Astrocyte (in vitro differentiated cells and primary cell): ENCODE results near the gene CENPS. TPM values are rescaled to one million over a fixed set of nuclear protein-coding genes. Genes with fewer than 3 reads are reported as not detected.

ENCODE experiments used
- DNase-seq: peaks from one replicate; pipeline ENCODE4 v3.0.0-alpha.2; 2010; ENCODE audit warnings: low read depth
- FAIRE-seq: peaks from 2 replicates; lab custom pipeline; 2011; peaks lifted over from hg19 to GRCh38; lab: Jason Lieb, UNC
- H2AFZ ChIP-seq: 2 replicates; pipeline ENCODE4 v1.6.0; 2012; ENCODE audit warnings: low read depth, low read length, inconsistent platforms
- H3K27ac ChIP-seq: 2 replicates; pipeline ENCODE4 v1.5.1; 2011; ENCODE audit warnings: low read depth, low read length, inconsistent platforms
- H3K27me3 ChIP-seq: 2 replicates; pipeline ENCODE4 v1.6.0; 2011; ENCODE audit warnings: low read length, inconsistent platforms; ENCODE audit not compliant: insufficient read depth
- H3K36me3 ChIP-seq: 2 replicates; pipeline ENCODE4 v1.5.1; 2011; ENCODE audit warnings: low read length, inconsistent platforms; ENCODE audit not compliant: insufficient read depth
- H3K4me1 ChIP-seq: 2 replicates; pipeline ENCODE4 v1.5.1; 2011; ENCODE audit warnings: low read length, inconsistent platforms; ENCODE audit not compliant: insufficient read depth
- H3K4me2 ChIP-seq: 2 replicates; pipeline ENCODE4 v1.6.0; 2012; ENCODE audit warnings: low read length, inconsistent platforms
- H3K4me3 ChIP-seq: 2 replicates; pipeline ENCODE4 v1.5.1; 2011; ENCODE audit warnings: low read depth, mild to moderate bottlenecking, low read length, inconsistent platforms; ENCODE audit not compliant: insufficient read depth
- H3K79me2 ChIP-seq: 2 replicates; pipeline ENCODE4 v1.6.0; 2012; ENCODE audit warnings: mild to moderate bottlenecking, low read length, inconsistent platforms; ENCODE audit not compliant: insufficient read depth
- H3K9ac ChIP-seq: 2 replicates; pipeline ENCODE4 v1.6.0; 2012; ENCODE audit warnings: mild to moderate bottlenecking, low read length, inconsistent platforms
- H3K9me3 ChIP-seq: 2 replicates; pipeline ENCODE4 v1.5.1; 2012; ENCODE audit warnings: low read depth, mild to moderate bottlenecking, low read length, inconsistent platforms; ENCODE audit not compliant: insufficient read depth
- H4K20me1 ChIP-seq: 2 replicates; pipeline ENCODE4 v1.6.0; 2012; ENCODE audit warnings: low read length, inconsistent platforms; ENCODE audit not compliant: insufficient read depth
- H3K27ac Mint-ChIP-seq: one replicate; pipeline ENCODE4 v1.8.0; 2021; ENCODE audit warnings: mild to moderate bottlenecking, mixed read lengths; ENCODE audit not compliant: unreplicated experiment
- H3K27me3 Mint-ChIP-seq: one replicate; pipeline ENCODE4 v1.8.0; 2021; ENCODE audit warnings: low read depth, mixed read lengths; ENCODE audit not compliant: unreplicated experiment
- H3K36me3 Mint-ChIP-seq: one replicate; pipeline ENCODE4 v1.8.0; 2021; ENCODE audit warnings: low read depth, mixed read lengths; ENCODE audit not compliant: unreplicated experiment
- H3K4me1 Mint-ChIP-seq: one replicate; pipeline ENCODE4 v1.8.0; 2021; ENCODE audit warnings: low read depth, mixed read lengths; ENCODE audit not compliant: unreplicated experiment
- H3K4me3 Mint-ChIP-seq: one replicate; pipeline ENCODE4 v1.8.0; 2021; ENCODE audit warnings: mild to moderate bottlenecking, moderate library complexity, mixed read lengths; ENCODE audit not compliant: unreplicated experiment
- H3K9me3 Mint-ChIP-seq: one replicate; pipeline ENCODE4 v1.8.0; 2021; ENCODE audit warnings: mild to moderate bottlenecking, mixed read lengths; ENCODE audit not compliant: unreplicated experiment
- EZH2 ChIP-seq: IDR thresholded peaks from 2 replicates; pipeline ENCODE4 v1.6.1; 2012; ENCODE audit warnings: mild to moderate bottlenecking, low read length, inconsistent platforms; ENCODE audit not compliant: insufficient read depth
- total RNA-seq: library from RNA; stranded (reverse); gene quantifications from 2 replicates; pipeline ENCODE4 v1.2.1, GENCODE V29; 2021
- TF ChIP-seq, protein P1 (sequence below): IDR thresholded peaks from 2 replicates; pipeline ENCODE4 v1.5.1; 2011; ENCODE audit warnings: low read depth, mild to moderate bottlenecking, inconsistent platforms, low read length, moderate library complexity; ENCODE audit not compliant: insufficient read depth

The CENPS gene
- total RNA-seq, 1 donor from 2014 or later: 9.0 TPM

DNA sequence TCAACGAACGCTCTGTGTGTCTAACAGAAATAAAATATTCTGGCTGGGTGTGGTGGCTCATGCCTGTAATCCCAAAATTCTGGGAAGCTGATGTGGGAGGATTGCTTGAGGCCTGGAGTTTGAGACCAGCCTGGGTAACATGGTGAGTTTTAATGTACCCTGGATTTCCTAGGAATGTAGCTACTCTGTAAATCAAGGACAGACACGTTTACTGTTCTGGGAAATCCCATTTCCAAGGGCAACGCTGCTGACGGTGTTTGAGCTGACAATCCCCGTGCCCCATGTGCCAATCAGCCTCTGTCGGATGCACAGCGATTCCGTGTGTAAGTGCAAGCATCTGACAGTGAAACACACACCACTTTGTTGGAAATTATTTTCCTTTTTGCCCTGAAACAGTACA, 27.6 kb downstream of the CENPS start:
- no peaks in the 10 kb centered on the region for H3K9me3 ChIP-seq
- DNase-seq: no peak
- no peak for TF ChIP-seq EZH2
- TF ChIP-seq, protein P1, sequence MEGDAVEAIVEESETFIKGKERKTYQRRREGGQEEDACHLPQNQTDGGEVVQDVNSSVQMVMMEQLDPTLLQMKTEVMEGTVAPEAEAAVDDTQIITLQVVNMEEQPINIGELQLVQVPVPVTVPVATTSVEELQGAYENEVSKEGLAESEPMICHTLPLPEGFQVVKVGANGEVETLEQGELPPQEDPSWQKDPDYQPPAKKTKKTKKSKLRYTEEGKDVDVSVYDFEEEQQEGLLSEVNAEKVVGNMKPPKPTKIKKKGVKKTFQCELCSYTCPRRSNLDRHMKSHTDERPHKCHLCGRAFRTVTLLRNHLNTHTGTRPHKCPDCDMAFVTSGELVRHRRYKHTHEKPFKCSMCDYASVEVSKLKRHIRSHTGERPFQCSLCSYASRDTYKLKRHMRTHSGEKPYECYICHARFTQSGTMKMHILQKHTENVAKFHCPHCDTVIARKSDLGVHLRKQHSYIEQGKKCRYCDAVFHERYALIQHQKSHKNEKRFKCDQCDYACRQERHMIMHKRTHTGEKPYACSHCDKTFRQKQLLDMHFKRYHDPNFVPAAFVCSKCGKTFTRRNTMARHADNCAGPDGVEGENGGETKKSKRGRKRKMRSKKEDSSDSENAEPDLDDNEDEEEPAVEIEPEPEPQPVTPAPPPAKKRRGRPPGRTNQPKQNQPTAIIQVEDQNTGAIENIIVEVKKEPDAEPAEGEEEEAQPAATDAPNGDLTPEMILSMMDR: no peak
- H2AFZ ChIP-seq: no peak overlapping the region
- H3K27ac ChIP-seq: no peak overlapping the region
- H4K20me1 ChIP-seq: no peaks in the 10 kb centered on the region
- no peak overlapping the region for H3K27ac Mint-ChIP-seq
- H3K4me3 Mint-ChIP-seq: no peak overlapping the region
- H3K36me3 Mint-ChIP-seq: peaks cover 4% of the 10 kb centered on the region
- no peak overlapping the region for H3K4me3 ChIP-seq
- no peak overlapping the region for H3K4me2 ChIP-seq
- no peaks in the 10 kb centered on the region for H3K27me3 Mint-ChIP-seq
- peaks cover 17% of the 10 kb centered on the region for H3K4me1 Mint-ChIP-seq
- no peaks in the 10 kb centered on the region for H3K9me3 Mint-ChIP-seq
- no peak for FAIRE-seq
- H3K27me3 ChIP-seq: no peaks in the 10 kb centered on the region
- H3K4me1 ChIP-seq: peaks cover 12% of the 10 kb centered on the region
- peaks cover 4% of the 10 kb centered on the region for H3K36me3 ChIP-seq
- no peak overlapping the region for H3K9ac ChIP-seq
- no peaks in the 10 kb centered on the region for H3K79me2 ChIP-seq

DNA sequence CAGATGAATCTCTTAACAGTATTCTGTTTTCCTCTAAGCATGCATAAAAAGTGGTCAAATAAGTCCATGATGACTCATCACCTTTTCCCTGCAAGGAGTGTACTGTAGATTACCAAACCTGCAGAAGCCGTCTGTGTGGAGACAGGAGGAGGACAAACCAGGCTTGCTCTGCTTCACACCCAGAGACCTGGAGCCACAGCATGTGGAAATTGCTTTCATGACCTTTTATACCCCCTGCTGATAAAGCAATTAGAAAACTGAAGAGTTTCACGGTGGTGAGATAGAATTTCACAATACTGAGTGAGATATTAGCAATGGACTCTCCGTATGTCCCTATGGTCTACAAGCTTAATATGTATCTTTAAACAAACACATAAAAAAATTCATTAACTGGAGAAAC, 29.0 kb downstream of the CENPS start:
- TF ChIP-seq EZH2: no peak
- TF ChIP-seq, protein P1: no peak
- Histone ChIP-seq H3K36me3 (peaks cover 7% of the 10 kb centered on the region), H3K4me1 (peaks cover 12% of the 10 kb centered on the region), H3K27me3 (no peaks in the 10 kb centered on the region), H4K20me1 (no peaks in the 10 kb centered on the region), H3K27ac (no peak overlapping the region), H3K9me3 (no peaks in the 10 kb centered on the region), H3K9ac (no peak overlapping the region), H3K4me2 (peak overlapping the region; percentile 18), H2AFZ (no peak overlapping the region), H3K4me3 (no peak overlapping the region), H3K79me2 (no peaks in the 10 kb centered on the region)
- H3K4me1 Mint-ChIP-seq: peaks cover 17% of the 10 kb centered on the region
- DNase-seq (peak; percentile 85), FAIRE-seq (no peak)
- H3K9me3 Mint-ChIP-seq: no peaks in the 10 kb centered on the region
- peak overlapping the region; percentile 44 for H3K27ac Mint-ChIP-seq
- H3K27me3 Mint-ChIP-seq: no peaks in the 10 kb centered on the region
- no peak overlapping the region for H3K4me3 Mint-ChIP-seq
- H3K36me3 Mint-ChIP-seq: peaks cover 9% of the 10 kb centered on the region

DNA sequence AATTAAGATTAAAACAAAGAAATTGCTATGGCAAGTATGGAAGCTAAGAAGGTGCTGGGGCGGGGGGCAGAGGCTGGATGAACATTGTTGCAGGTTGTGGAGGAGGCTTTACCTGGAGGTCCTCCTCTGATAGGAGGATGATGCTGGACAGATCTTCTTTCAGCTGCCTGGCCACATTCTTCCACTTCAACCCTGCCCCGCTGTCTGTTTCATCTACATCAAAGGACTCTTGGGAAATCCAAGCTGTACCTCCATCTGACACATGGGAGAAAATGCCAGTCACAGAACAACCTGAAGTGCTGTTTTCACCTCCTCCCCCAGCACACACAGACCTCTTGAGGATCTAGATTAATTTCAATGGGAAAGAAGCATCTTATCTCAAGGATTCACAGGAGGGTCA, 36.8 kb downstream of the CENPS start:
- H3K27me3 ChIP-seq: no peaks in the 10 kb centered on the region
- no peak for FAIRE-seq
- H3K27me3 Mint-ChIP-seq: no peaks in the 10 kb centered on the region
- H3K9ac ChIP-seq: no peak overlapping the region
- no peak overlapping the region for H2AFZ ChIP-seq
- H3K4me3 ChIP-seq: no peak overlapping the region
- peaks cover 27% of the 10 kb centered on the region for H3K36me3 ChIP-seq
- no peaks in the 10 kb centered on the region for H3K4me1 Mint-ChIP-seq
- DNase-seq: no peak
- H3K79me2 ChIP-seq: peaks cover 12% of the 10 kb centered on the region
- no peak overlapping the region for H3K4me2 ChIP-seq
- H3K9me3 ChIP-seq: no peaks in the 10 kb centered on the region
- H3K27ac ChIP-seq: no peak overlapping the region
- H4K20me1 ChIP-seq: no peaks in the 10 kb centered on the region
- H3K27ac Mint-ChIP-seq: no peak overlapping the region
- no peak for TF ChIP-seq EZH2
- TF ChIP-seq, protein P1: no peak
- H3K4me3 Mint-ChIP-seq: no peak overlapping the region
- no peaks in the 10 kb centered on the region for H3K4me1 ChIP-seq
- peaks cover 8% of the 10 kb centered on the region for H3K36me3 Mint-ChIP-seq
- no peaks in the 10 kb centered on the region for H3K9me3 Mint-ChIP-seq
